GM12878 (cell line): ENCODE data around the gene ABCG1. TPM values are rescaled to one million over a fixed set of nuclear protein-coding genes. Genes with fewer than 3 reads are reported as not detected.

Experiments used
- ATAC-seq: fragments of 200-7000 bp; cut with Tn5 transposase; 3 replicates; pipeline ENCODE4 v1.9.1; 2020; ENCODE audit warnings: mild to moderate bottlenecking, moderate library complexity
- BruUV-seq: library from RNA; stranded (reverse); fragments of 400-500 nt; replicated peaks from 2 replicates; lab custom pipeline; 2021; lab: Mats Ljungman, UMichigan
- CTCF ChIA-PET: fragments of 300-600 bp; sonication (Branson Sonifier 250); formaldehyde crosslinking; extraction: SDS; loops from one replicate; lab custom pipeline; 2021; ENCODE audit warnings: inconsistent platforms; lab: Yijun Ruan, JAX
- POLR2A ChIA-PET: fragments of 350-600 bp; formaldehyde crosslinking; extraction: SDS; loops from one replicate; lab custom pipeline; 2021; ENCODE audit warnings: inconsistent platforms; lab: Charles Lee
- RAD21 ChIA-PET: fragments of 300-600 bp; sonication (Branson Sonifier 250); formaldehyde crosslinking; loops from one replicate; lab custom pipeline; 2023; ENCODE audit warnings: antibody characterized with exemption; ENCODE audit not compliant: unreplicated experiment; lab: Charles Lee
- SMC1A ChIA-PET: fragments of 300-600 bp; sonication (Branson Sonifier 250); formaldehyde crosslinking; loops from one replicate; lab custom pipeline; 2023; ENCODE audit not compliant: unreplicated experiment, uncharacterized antibody; lab: Charles Lee
- DNase-seq: peaks from one replicate; pipeline ENCODE4 v3.0.0-alpha.2; 2011; ENCODE audit warnings: low read depth, low spot score
- FAIRE-seq: peaks from 3 replicates; lab custom pipeline; 2011; peaks lifted over from hg19 to GRCh38; lab: Jason Lieb, UNC
- H2AFZ ChIP-seq: 2 replicates; pipeline ENCODE4 v1.6.0; 2011; ENCODE audit warnings: low read depth, low read length, control low read depth; ENCODE audit not compliant: control insufficient read depth
- H3K27ac ChIP-seq: 2 replicates; pipeline ENCODE4 v1.5.1; 2011; ENCODE audit warnings: control low read depth; ENCODE audit not compliant: control insufficient read depth, insufficient read depth
- H3K27me3 ChIP-seq, 2 experiments: replicated peaks in 1 of 2; 2 replicates each; pipeline versions ENCODE4 v1.6.0 to v1.6.1; 2011; ENCODE audit warnings: low read length in 1 of 2; ENCODE audit not compliant: control insufficient read depth in 2 of 2, insufficient read depth in 2 of 2
- H3K36me3 ChIP-seq, 2 experiments: 2 replicates each; pipeline ENCODE4 v1.5.1; 2011; ENCODE audit warnings: low read length in 1 of 2; ENCODE audit not compliant: control insufficient read depth in 2 of 2, insufficient read depth in 2 of 2
- H3K4me1 ChIP-seq: 2 replicates; pipeline ENCODE4 v1.6.1; 2011; ENCODE audit warnings: mild to moderate bottlenecking, low read length, moderate library complexity, mixed read lengths; ENCODE audit not compliant: control insufficient read depth, insufficient read depth
- H3K4me2 ChIP-seq: 2 replicates; pipeline ENCODE4 v1.6.0; 2011; ENCODE audit warnings: control low read depth; ENCODE audit not compliant: control insufficient read depth, insufficient read depth
- H3K4me3 ChIP-seq: fragments of 200-600 bp; sonication (generic); 2 replicates; pipeline ENCODE4 v1.5.1; 2016
- H3K79me2 ChIP-seq: 2 replicates; pipeline ENCODE4 v1.6.0; 2011; ENCODE audit warnings: low read length; ENCODE audit not compliant: control insufficient read depth, insufficient read depth
- H3K9ac ChIP-seq: 2 replicates; pipeline ENCODE4 v1.8.0; 2011; ENCODE audit warnings: low read length, control low read depth, mixed read lengths; ENCODE audit not compliant: control insufficient read depth, insufficient read depth
- H3K9me3 ChIP-seq: replicated peaks from 3 replicates; pipeline ENCODE4 v1.5.1; 2011; ENCODE audit warnings: mild to moderate bottlenecking, low read length; ENCODE audit not compliant: control insufficient read depth, insufficient read depth
- H4K20me1 ChIP-seq: 2 replicates; pipeline ENCODE4 v1.6.0; 2011; ENCODE audit not compliant: control insufficient read depth, insufficient read depth
- CBFB ChIP-seq: IDR thresholded peaks from 2 replicates; pipeline ENCODE4 v1.6.1; 2016; ENCODE audit warnings: antibody characterized with exemption, low read depth
- CBX3 ChIP-seq: fragments of 200-600 bp; sonication (generic); IDR thresholded peaks from 2 replicates; pipeline ENCODE4 v1.6.1; 2016; ENCODE audit warnings: low read depth, borderline replicate concordance
- CREB1 ChIP-seq: IDR thresholded peaks from 2 replicates; pipeline ENCODE4 v1.6.1; 2012; ENCODE audit warnings: low read depth, mild to moderate bottlenecking, inconsistent platforms
- CTCF ChIP-seq, 3 experiments: IDR thresholded peaks in 2 of 3; conservative IDR thresholded peaks in 1 of 3; 2 replicates each; pipeline ENCODE4 v1.5.1; 2011; ENCODE audit warnings: low read depth in 3 of 3, low read length in 3 of 3, mild to moderate bottlenecking in 3 of 3, control low read depth in 2 of 3, moderate library complexity in 2 of 3, inconsistent platforms in 1 of 3, mixed read lengths in 1 of 3; ENCODE audit not compliant: control insufficient read depth in 2 of 3, insufficient read depth in 1 of 3; ENCODE audit errors: extremely low read depth in 1 of 3
- IKZF1 ChIP-seq: fragments of 450-650 bp; conservative IDR thresholded peaks from 2 replicates; pipeline ENCODE4 v1.6.1; 2017; ENCODE audit warnings: antibody characterized with exemption, mild to moderate bottlenecking
- MTA3 ChIP-seq: IDR thresholded peaks from 2 replicates; pipeline ENCODE4 v1.6.1; 2012; ENCODE audit warnings: low read length, inconsistent platforms, borderline replicate concordance
- MYB ChIP-seq: fragments of 150-350 bp; IDR thresholded peaks from 2 replicates; pipeline ENCODE4 v1.6.1; 2014; ENCODE audit warnings: mild to moderate bottlenecking, low read depth, low read length, borderline replicate concordance
- NR2F1 ChIP-seq: fragments of 450-650 bp; conservative IDR thresholded peaks from 2 replicates; pipeline ENCODE4 v1.6.1; 2017; ENCODE audit warnings: mild to moderate bottlenecking
- RELB ChIP-seq: fragments of 450-650 bp; IDR thresholded peaks from 2 replicates; pipeline ENCODE4 v1.6.1; 2017; ENCODE audit warnings: low read depth, mild to moderate bottlenecking, moderate library complexity
- WGBS: methylation state at CpG from one replicate; pipeline ENCODE4 v1.1.6; 2016; ENCODE audit warnings: low lambda C conversion rate; ENCODE audit not compliant: insufficient replicate concordance, insufficient coverage; ENCODE audit errors: missing lambda C conversion rate; 5-methylcytosine and 5-hydroxymethylcytosine counted together
- in situ Hi-C: fragments of 300-500 bp; cut with MboI; formaldehyde crosslinking; loops from 9 replicates; pipeline ENCODE4 v1.14.3; 2018; ENCODE audit warnings: mixed read lengths
- intact Hi-C: fragments of 100-400 bp; cut with micrococcal nuclease; formaldehyde crosslinking; loops from one replicate; pipeline ENCODE4 v1.14.2; 2022; ENCODE audit not compliant: unreplicated experiment
- polyA plus RNA-seq, 11 experiments: library from polyadenylated mRNA; depleted of rRNA in 4 of 11; unstranded in 6 of 11; stranded (reverse) in 5 of 11; fragments of >200 nt; fragmentation: Nextera tagmentation in 4 of 11; fragmentation: Illumina TruSeq in 1 of 11; extraction: Ambion mirVana in 4 of 11; extraction: Trizol in 1 of 11; gene quantifications; 1 replicate in 1 of 11; 2 replicates in 10 of 11; pipeline versions ENCODE4 v1.2.1 to v1.2.3, GENCODE V29; 2011 to 2016; ENCODE audit warnings: inconsistent platforms in 2 of 11, missing spikeins in 2 of 11, low read depth in 1 of 11
- total RNA-seq, 4 experiments: library from RNA; depleted of rRNA in 3 of 4; stranded (reverse); fragments of >200 nt in 3 of 4; fragmentation: Illumina TruSeq in 1 of 4; extraction: Trizol in 1 of 4; gene quantifications; 2 replicates each; pipeline versions ENCODE4 v1.2.1 to v1.2.3, GENCODE V29; 2013 to 2021
- TF ChIP-seq, protein P1 (sequence below): fragments of 450-650 bp; IDR thresholded peaks from 2 replicates; pipeline ENCODE4 v1.6.1; 2017; ENCODE audit warnings: borderline replicate concordance

The ABCG1 gene
- total and polyA plus RNA-seq, 10 of the 15 experiments (the other 5 are each of a cell fraction or from before 2014, with no cell fraction given), result 0.59 to 19.3 (median 5.7) TPM

DNA sequence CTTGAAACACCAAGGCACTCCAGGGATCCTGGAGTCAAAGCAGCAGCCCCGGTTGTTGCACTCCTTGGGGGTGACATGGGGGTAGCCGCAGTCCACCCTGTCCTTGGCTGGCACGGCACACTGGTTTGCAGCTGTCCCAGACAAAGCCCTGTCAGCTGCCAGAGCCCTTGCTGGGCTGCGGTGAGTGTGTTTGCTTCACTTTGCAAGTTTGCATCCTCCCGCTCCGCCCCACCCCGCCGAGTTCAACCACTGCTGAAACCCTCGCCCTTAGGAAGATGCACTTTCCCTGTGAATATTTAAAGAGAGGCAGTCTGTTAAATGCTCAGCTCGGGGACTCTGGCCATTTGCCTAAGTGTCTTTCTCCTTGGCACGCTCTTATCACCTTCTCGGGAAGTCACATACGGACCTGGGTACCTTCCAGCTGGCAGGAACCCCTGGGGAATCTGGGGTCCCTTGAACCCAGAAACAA, 94.6 kb downstream of the ABCG1 start (continued):
- TF ChIP-seq IKZF1 (no peak), CBX3 (no peak), CTCF (IDR thresholded peaks at IDR 0.05 in 2 of 3, conservative IDR thresholded peaks at IDR 0.05 in 1 of 3; ENCODE audit: control insufficient read depth in 2 of 3, extremely low read depth in 1 of 3, insufficient read depth in 1 of 3, low read depth in 3 of 3, low read length in 3 of 3) (no peak)
- TF ChIP-seq, protein P1, sequence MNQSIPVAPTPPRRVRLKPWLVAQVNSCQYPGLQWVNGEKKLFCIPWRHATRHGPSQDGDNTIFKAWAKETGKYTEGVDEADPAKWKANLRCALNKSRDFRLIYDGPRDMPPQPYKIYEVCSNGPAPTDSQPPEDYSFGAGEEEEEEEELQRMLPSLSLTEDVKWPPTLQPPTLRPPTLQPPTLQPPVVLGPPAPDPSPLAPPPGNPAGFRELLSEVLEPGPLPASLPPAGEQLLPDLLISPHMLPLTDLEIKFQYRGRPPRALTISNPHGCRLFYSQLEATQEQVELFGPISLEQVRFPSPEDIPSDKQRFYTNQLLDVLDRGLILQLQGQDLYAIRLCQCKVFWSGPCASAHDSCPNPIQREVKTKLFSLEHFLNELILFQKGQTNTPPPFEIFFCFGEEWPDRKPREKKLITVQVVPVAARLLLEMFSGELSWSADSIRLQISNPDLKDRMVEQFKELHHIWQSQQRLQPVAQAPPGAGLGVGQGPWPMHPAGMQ, result no peak

- ATAC-seq, result no peak
- CTCF ChIA-PET, result interaction anchor here (0.6 to 1.5 kb wide), 4 partner anchors 22 to 169 kb away, joined by 3 to 4 read pairs (median 3); no protein-coding TSS in a partner anchor
- BruUV-seq, result no TSS peak
- Histone ChIP-seq H3K9me3 (no peaks in the 10 kb centered on the region), H3K36me3 (no peaks in the 10 kb centered on the region), H3K4me3 (no peak overlapping the region), H3K4me2 (no peak overlapping the region), H2AFZ (no peak overlapping the region), H3K9ac (no peak overlapping the region), H4K20me1 (no peaks in the 10 kb centered on the region), H3K79me2 (no peaks in the 10 kb centered on the region), H3K4me1 (peaks cover 3% of the 10 kb centered on the region), H3K27me3 (no peaks in the 10 kb centered on the region), H3K27ac (no peak overlapping the region)
- DNase-seq, result no peak
- POLR2A ChIA-PET, result no interaction called here
- SMC1A ChIA-PET, result interaction anchor here (1.1 kb wide), 1 partner anchor 109 kb away, joined by 3 read pairs; no protein-coding TSS in a partner anchor
- intact Hi-C loops, result no loop called here
- FAIRE-seq, result no peak
- WGBS, result 28% methylated on average over 6 of the region's 6 CpGs
- RAD21 ChIA-PET, result interaction anchor here (0.9 to 1.8 kb wide), 3 partner anchors 16 to 126 kb away, joined by 3 to 7 read pairs (median 4); no protein-coding TSS in a partner anchor
- in situ Hi-C loops, result no loop called here
- no peak for TF ChIP-seq CBFB
- TF ChIP-seq RELB, result no peak
- TF ChIP-seq NR2F1, result no peak
- TF ChIP-seq MTA3, result no peak
- TF ChIP-seq CTCF (IDR thresholded peaks at IDR 0.05 in 2 of 3, conservative IDR thresholded peaks at IDR 0.05 in 1 of 3; ENCODE audit: control insufficient read depth in 2 of 3, extremely low read depth in 1 of 3, insufficient read depth in 1 of 3, low read depth in 3 of 3, low read length in 3 of 3), result no peak
- no peak for TF ChIP-seq CBX3
- no peak for TF ChIP-seq MYB
- no peak for TF ChIP-seq CREB1
Measured at GRCh38 chr21:42314616-42315295, 95.8 kb downstream of the ABCG1 start.
